GM13976 (cell line): ENCODE data around the gene BPIFA1.

Experiments
- DNase-seq: peaks from one replicate; pipeline ENCODE4 v3.0.0; 2012; ENCODE audit warnings: low spot score
- in situ Hi-C: fragments of 300-500 bp; cut with MboI; formaldehyde crosslinking; loops from one replicate; pipeline ENCODE4 v1.12.0; 2022; ENCODE audit warnings: low sequenced_read_pairs, mixed read lengths, inconsistent platforms; ENCODE audit not compliant: unreplicated experiment
- TF ChIP-seq, protein P1 (sequence below): IDR thresholded peaks from 2 replicates; pipeline ENCODE4 v1.5.1; 2012; ENCODE audit warnings: borderline replicate concordance, mild to moderate bottlenecking; ENCODE audit not compliant: insufficient read depth; ENCODE audit errors: extremely low read depth, missing control alignments, control extremely low read depth

Gene BPIFA1

DNA sequence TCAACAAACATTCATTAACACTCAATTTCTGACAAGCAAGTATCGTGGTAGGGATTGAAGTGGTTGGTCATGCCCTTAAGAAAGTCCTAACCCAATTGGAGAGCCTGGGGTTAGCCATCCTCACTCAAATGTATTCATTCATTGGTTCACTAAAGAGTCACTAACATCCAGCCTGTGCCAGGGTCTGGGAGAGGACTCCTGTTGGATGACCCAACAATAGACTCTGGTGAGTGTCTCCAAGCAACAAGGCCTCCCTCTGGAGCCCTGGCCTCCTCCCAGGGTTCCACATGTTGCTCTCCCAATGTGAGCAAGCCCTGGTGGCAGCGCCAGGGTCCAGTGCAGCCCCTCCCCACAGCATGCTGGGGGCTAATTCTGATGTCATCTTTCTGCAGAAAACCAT, 18.7 kb upstream of the BPIFA1 start, which contains the start of gene BPIFA3:
TSS of gene BPIFA3 (plus strand) at position 301 of the 400 bp plus-strand sequence. CDS start 185 bp downstream, outside the sequence.
- DNase-seq = no peak
- TF ChIP-seq, protein P1, sequence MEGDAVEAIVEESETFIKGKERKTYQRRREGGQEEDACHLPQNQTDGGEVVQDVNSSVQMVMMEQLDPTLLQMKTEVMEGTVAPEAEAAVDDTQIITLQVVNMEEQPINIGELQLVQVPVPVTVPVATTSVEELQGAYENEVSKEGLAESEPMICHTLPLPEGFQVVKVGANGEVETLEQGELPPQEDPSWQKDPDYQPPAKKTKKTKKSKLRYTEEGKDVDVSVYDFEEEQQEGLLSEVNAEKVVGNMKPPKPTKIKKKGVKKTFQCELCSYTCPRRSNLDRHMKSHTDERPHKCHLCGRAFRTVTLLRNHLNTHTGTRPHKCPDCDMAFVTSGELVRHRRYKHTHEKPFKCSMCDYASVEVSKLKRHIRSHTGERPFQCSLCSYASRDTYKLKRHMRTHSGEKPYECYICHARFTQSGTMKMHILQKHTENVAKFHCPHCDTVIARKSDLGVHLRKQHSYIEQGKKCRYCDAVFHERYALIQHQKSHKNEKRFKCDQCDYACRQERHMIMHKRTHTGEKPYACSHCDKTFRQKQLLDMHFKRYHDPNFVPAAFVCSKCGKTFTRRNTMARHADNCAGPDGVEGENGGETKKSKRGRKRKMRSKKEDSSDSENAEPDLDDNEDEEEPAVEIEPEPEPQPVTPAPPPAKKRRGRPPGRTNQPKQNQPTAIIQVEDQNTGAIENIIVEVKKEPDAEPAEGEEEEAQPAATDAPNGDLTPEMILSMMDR = no peak
- in situ Hi-C loops = no loop called here

DNA sequence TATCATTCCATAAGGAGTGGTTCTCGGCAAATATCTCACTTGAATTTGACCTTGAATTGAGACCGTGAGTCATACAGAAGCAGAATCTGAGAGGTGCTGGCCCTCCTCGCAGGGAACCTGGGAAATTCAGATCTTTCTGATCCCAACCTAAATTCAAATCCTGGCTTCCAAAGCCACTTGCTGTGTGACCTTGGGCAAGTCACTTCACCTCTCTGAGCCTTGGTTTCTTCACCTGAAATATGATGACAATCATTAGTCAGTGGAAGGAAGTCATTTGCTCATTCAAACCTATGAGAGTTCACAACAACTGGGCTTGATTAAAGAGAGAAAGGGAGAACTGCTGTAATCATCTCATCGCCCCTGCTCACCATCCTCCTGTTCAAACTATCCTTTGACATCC, 11.4 kb upstream of the BPIFA1 start:
- in situ Hi-C loops = no loop called here
- DNase-seq = no peak
- TF ChIP-seq, protein P1 = no peak

DNA sequence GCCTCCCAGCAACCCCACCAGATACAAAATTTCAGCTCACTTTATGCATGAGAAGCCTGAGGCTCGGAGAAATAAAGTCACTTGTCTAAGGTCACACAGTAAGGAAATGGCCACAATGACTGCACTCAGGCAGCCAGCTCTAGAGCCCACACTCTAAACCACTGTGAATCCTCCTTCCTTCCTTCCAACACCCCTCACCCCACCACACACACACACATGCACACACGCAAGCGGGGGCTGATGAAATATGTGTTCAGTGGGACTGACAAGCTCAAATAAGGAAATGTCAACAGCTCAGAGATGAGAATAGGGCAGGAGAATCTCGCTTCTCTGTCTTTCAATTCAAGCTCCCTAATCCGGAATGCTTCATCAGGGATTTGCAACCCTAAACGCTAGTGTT, 6.0 kb upstream of the BPIFA1 start:
- DNase-seq = no peak
- in situ Hi-C loops = no loop called here
- TF ChIP-seq, protein P1 = no peak

DNA sequence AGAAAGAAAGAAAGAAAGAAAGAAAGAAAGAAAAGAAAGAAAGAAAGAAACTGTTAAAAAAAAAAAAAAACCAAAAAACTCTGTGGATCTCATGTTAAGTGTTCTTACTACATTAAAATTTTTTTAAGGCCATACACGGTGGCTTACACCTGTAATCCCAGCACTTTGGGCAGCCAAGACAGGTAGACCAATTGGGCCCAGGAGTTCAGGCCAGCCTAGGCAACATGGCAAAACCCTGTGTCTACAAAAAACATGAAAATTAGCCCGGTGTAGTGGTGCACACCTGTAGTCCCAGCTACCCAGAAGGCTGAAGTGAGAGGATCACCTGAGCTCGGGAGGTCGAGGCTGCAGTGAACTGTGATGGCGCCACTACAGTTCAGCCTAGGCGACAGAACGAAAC, 4.6 kb upstream of the BPIFA1 start:
- DNase-seq = no peak
- TF ChIP-seq, protein P1 = no peak
- in situ Hi-C loops = no loop called here

DNA sequence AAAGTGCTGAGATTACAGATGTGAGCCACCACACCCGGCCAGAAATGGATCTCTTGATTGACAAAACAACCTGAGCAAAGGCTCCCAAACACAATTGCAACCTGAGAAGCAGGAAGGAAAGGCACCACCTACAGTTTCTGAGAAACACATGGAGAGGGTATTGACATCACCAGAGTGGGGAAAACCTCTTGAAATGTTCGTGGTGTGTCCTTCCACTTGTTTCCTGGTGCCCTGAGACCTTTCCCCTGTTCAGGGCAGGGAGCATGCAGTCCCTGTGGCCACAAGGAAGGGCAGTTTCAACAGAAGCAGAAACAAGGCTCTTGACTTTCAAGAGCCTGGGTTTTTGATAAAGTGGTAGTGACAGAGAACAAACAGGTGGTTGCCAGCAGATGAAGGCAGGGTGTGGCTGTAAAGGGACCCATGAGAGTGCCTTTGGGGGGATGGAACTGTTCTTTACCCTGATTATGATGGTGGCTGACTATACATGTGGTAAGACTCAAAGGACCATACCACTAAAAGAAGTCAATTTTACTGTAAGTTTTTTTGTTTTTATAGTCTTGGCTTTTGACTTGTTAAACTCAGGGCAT, 3.2 kb upstream of the BPIFA1 start:
- no peak for DNase-seq
- in situ Hi-C loops = no loop called here
- TF ChIP-seq, protein P1 = no peak

DNA sequence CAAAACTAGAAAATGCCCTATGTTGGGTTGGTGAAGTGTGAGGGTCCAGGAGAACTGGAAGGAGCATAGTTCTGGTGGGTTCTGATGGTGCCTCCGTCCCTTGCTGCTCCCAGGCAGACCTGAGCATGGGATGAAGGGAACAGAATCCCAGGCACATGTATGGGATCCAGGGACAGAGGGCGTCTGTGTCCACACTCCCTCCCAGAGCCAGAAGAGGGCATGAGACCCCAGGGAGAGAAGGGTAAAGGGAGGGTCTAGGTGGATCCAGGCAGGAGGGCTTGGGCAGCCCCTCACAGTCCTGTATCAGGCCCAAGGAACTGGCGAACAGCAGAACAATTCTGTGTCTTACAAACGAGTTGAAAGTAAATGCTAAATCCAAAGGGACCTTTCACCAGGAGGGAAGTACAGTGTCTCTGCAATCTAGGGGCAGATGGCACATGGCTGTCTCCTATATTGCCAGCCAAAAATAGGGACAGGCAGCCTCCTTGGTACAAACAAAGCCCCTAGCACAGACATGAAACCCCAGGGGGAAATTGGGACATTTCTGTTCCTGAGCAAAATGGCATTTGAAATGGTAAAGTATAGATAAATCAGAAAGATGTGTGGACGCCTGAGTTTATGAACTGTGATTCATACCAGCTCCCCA, 2.5 kb upstream of the BPIFA1 start:
- in situ Hi-C loops = no loop called here
- no peak for DNase-seq
- TF ChIP-seq, protein P1 = no peak

DNA sequence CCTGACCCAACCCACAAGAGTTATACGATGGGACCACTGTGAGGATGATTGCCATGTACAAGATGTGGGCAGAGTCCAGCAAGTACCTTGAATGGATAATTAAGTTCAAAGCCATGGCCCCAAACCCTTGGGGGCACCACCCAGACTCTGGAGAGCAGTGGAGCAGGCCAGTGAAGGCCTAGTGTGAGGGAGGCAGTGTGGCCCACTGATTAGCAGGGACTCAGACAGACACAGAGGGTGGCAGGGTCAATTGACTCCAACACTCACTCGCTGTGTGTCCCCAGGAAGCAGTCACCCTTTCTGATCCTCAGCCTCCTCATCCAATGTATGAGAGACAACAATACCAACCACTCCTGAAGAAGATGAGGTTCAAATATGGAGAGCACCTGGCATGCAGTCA, 1.7 kb upstream of the BPIFA1 start:
- TF ChIP-seq, protein P1 = no peak
- in situ Hi-C loops = no loop called here
- no peak for DNase-seq
